ENCODE data around the gene ERP29.
"Not testable (repeated sequence)": the region's sequence is repeated elsewhere in the genome, so short reads cannot be mapped to it uniquely, and the experiment has no call there.

Gene ERP29

DNA sequence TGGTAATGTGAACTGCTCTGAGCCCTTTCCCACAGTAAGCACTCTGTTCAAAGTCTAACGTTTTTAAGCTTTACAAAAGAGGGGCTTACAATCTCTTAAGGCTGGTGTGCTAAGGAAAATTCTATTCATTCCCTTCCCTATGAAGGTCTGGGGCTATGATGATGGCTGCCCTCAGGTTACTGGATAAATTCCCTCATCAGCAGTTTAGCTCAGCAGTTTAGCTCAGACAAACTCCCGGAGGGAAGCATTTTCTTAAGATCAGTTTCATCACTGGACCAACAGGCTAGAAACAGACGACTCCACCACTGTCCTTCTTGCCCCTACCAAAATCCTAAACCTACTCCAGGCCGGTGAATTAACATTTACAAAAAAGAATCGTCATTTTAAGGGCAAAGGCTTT lies 19.1 kb downstream of the ERP29 start:
- no peak for DNase-seq (ENCODE audit: low read depth)
- H3K4me3 ChIP-seq (ENCODE audit: low read depth, low read length), result no peak overlapping the region
- TF ChIP-seq, protein P1, sequence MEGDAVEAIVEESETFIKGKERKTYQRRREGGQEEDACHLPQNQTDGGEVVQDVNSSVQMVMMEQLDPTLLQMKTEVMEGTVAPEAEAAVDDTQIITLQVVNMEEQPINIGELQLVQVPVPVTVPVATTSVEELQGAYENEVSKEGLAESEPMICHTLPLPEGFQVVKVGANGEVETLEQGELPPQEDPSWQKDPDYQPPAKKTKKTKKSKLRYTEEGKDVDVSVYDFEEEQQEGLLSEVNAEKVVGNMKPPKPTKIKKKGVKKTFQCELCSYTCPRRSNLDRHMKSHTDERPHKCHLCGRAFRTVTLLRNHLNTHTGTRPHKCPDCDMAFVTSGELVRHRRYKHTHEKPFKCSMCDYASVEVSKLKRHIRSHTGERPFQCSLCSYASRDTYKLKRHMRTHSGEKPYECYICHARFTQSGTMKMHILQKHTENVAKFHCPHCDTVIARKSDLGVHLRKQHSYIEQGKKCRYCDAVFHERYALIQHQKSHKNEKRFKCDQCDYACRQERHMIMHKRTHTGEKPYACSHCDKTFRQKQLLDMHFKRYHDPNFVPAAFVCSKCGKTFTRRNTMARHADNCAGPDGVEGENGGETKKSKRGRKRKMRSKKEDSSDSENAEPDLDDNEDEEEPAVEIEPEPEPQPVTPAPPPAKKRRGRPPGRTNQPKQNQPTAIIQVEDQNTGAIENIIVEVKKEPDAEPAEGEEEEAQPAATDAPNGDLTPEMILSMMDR (IDR thresholded peaks at IDR 0.05; ENCODE audit: low read depth, low read length, missing control alignments), result no peak
- in situ Hi-C loops (cut with HindIII; ENCODE audit: low sequenced_read_pairs), result no loop called here

DNA sequence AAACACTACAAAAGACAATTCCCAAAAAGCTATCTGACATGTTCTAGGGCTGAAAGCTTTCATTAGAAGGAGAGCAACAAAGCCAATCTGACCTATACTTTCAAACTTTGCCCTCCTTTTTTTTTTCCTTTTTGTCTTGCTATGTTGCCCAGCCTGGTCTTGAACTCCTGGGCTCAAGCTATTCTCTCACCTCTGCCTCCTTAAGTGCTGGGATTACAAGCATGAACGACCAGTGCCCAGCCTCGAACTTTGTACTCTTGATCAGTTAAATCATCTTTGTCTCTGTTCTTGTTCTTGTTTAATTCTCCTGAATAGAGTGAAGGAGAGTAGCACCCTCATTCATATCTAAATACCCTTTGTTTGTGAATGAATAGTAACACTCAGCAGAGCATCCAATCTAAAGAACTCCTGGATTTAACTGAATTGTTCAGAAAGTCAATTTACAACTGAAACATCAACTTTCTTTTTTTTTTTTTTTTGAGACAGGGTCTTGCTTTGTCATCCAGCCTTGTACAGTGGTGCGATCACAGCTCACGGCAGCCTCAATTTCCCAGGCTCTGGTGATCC lies 22.1 kb downstream of the ERP29 start:
- in situ Hi-C loops (cut with HindIII; ENCODE audit: low sequenced_read_pairs), result no loop called here
- no peak overlapping the region for H3K4me3 ChIP-seq (ENCODE audit: low read depth, low read length)

GRCh38 chr12:112036614-112037013 lies 23.4 kb downstream of the ERP29 start:
- DNase-seq (ENCODE audit: low read depth); H3K4me3 ChIP-seq (ENCODE audit: low read depth, low read length); in situ Hi-C loops (cut with HindIII; ENCODE audit: low sequenced_read_pairs): not testable (repeated sequence)

More for the DNA sequence above, 22.1 kb downstream of the ERP29 start:
- DNase-seq (ENCODE audit: low read depth), result no peak
- TF ChIP-seq, protein P1 (IDR thresholded peaks at IDR 0.05; ENCODE audit: low read depth, low read length, missing control alignments), result no peak

DNA sequence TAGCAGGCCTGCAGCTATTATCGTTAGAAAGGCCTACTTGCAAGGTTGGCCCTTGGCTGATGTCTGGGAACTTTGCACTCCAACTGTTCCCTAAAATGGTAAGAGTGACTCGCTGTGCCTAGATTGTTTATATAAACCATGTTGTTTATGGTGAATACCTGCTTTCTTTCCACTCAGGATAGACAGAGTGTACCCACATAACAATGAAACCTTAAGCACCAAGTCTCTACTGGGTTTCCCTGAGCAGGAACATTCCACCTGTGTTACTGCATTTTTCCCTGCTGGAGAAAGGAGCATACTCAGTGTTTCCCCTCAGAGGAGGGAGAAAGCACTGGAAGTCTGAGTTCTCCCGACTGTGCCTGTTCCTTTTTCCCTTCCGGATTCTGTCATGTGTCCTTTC lies 32.8 kb downstream of the ERP29 start:
- TF ChIP-seq, protein P1 (IDR thresholded peaks at IDR 0.05; ENCODE audit: low read depth, low read length, missing control alignments), result no peak
- no peak for DNase-seq (ENCODE audit: low read depth)
- in situ Hi-C loops (cut with HindIII; ENCODE audit: low sequenced_read_pairs), result no loop called here
- H3K4me3 ChIP-seq (ENCODE audit: low read depth, low read length), result no peak overlapping the region

DNA sequence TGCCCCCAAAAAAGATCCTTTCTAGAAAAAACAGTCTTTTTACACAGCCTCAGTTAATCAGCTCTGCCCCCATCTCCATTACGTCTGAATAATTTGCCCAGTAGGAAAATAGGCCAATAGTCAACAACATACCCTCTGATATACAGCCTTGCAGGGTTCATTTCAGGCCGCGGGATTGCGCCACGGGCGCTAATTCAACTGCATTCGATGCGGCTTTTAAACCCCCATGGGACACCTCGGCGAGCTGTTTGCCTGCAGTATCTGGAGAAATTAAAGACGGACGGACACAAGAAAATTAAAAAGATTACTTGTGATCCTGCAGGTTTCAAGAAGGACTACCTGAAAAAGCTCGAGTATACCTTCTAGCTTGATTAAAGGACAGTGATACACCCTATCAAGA lies 36.1 kb downstream of the ERP29 start:
- in situ Hi-C loops (cut with HindIII; ENCODE audit: low sequenced_read_pairs), result no loop called here
- TF ChIP-seq, protein P1 (IDR thresholded peaks at IDR 0.05; ENCODE audit: low read depth, low read length, missing control alignments), result no peak
- no peak overlapping the region for H3K4me3 ChIP-seq (ENCODE audit: low read depth, low read length)
- no peak for DNase-seq (ENCODE audit: low read depth)

GRCh38 chr12:112061137-112061536 lies 47.9 kb downstream of the ERP29 start:
- TF ChIP-seq, protein P1 (IDR thresholded peaks at IDR 0.05; ENCODE audit: low read depth, low read length, missing control alignments), result no peak
- H3K4me3 ChIP-seq (ENCODE audit: low read depth, low read length), result no peak overlapping the region
- in situ Hi-C loops (cut with HindIII; ENCODE audit: low sequenced_read_pairs), result no loop called here
- DNase-seq (ENCODE audit: low read depth), result no peak

DNA sequence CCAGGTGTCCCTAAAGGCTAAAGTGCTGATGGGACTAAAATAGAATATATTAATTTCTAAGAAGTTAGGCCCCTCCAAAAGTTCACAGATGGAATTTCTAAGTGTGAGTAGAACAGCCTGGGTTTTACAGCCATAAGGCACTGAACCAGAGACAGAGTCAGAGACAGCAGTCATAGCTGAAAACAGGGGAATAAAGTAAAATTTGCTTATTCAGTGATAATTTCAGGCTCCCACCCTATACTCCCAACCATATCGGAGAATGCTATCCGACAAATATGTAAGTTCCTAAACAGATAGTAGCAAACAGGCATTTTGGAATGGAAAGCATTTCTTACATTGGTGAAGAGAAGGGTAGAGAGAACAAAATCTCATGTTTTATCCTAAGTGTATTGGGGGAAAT lies 50.0 kb downstream of the ERP29 start:
- in situ Hi-C loops (cut with HindIII; ENCODE audit: low sequenced_read_pairs), result no loop called here
- no peak for DNase-seq (ENCODE audit: low read depth)
- TF ChIP-seq, protein P1 (IDR thresholded peaks at IDR 0.05; ENCODE audit: low read depth, low read length, missing control alignments), result no peak
- no peak overlapping the region for H3K4me3 ChIP-seq (ENCODE audit: low read depth, low read length)

Measured in astrocyte of the cerebellum (primary cell).